Measurements from ENCODE around the gene PERM1.

DNA sequence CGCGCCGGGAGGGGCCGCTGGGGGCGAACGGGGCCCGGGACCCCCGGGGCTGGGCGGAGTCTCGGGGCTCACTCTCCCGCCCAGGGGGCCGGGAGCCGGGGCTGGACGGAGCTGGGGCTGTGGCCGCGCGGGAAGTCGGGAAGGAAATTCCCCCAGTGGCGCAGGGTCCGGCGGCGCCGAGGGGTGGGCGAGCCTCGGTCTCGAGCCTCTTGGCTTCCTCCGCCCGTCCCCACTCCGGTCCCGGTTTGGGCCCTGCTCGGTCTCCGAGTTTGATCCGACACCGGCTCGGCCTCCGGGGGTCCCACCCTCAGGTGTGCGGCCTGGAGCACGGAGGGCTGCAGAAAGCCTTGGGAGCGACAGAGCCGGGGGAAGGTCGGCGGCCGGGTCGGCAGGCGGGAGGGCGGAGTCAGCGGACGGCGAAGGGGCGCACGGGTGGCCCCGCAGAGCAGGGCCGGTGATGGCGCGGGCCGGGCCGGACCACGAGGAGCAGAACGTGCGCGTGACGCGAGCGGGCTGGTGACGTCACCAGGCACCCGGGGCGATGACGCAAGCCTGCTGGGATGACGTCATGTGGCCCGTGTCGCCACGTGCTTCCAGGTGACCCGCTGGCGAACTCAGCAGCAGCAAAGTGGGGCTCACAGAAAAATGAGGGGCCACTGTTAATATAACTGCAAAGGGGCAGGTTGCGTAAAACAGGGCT is 18.6 kb upstream of the PERM1 start:
- TF ChIP-seq CTCF (IDR thresholded peaks at IDR 0.05; ENCODE audit: control extremely low read depth in 1 of 3, insufficient read depth in 1 of 3, low read depth in 1 of 3, low read length in 3 of 3), result no peak; a peak in 1 of 4 replicates
- TF ChIP-seq CBX5 (IDR thresholded peaks at IDR 0.05; ENCODE audit: low read depth, low read length), result no peak
- TF ChIP-seq BRCA1 (IDR thresholded peaks at IDR 0.05; ENCODE audit: low read depth, low read length), result no peak
- no peak for TF ChIP-seq POLR2A (IDR thresholded peaks at IDR 0.05; ENCODE audit: control extremely low read depth in 1 of 2, low read depth in 2 of 2, low read length in 2 of 2)
